Ovary (tissue), 9 donors: Measurements from ENCODE around the gene HOXB1. TPM values are rescaled to one million over a fixed set of nuclear protein-coding genes. Genes with fewer than 3 reads are reported as not detected.

Experiments
- DNase-seq, 5 donors: peaks; one replicate each; pipeline ENCODE4 v3.0.0-alpha.2; 2019 to 2020
- H3K27ac ChIP-seq, 2 donors: fragments of 200-600 bp; one replicate each; pipeline versions ENCODE4 v1.5.1 to v1.8.0; 2019 to 2022
- H3K27me3 ChIP-seq: fragments of 200-600 bp; one replicate; pipeline ENCODE4 v1.8.0; 2022
- H3K36me3 ChIP-seq: fragments of 200-600 bp; sonication (generic); one replicate; pipeline ENCODE4 v1.5.1; 2019
- H3K4me1 ChIP-seq: one replicate; pipeline ENCODE4 v1.8.1; 2013; ENCODE audit warnings: mild to moderate bottlenecking, moderate library complexity; ENCODE audit not compliant: insufficient read depth
- H3K4me3 ChIP-seq: fragments of 200-600 bp; sonication (generic); one replicate; pipeline ENCODE4 v1.5.1; 2017
- H3K9me3 ChIP-seq, 2 donors: fragments of 200-600 bp in 1 of 2; sonication (generic) in 1 of 2; one replicate each; pipeline versions ENCODE4 v1.5.1 to v1.8.1; 2013 to 2019; ENCODE audit warnings: mild to moderate bottlenecking in 1 of 2, moderate library complexity in 1 of 2
- CTCF ChIP-seq, 3 donors: fragments of 450-650 bp in 2 of 3; fragments of 200-600 bp in 1 of 3; IDR thresholded peaks; one replicate each; pipeline versions ENCODE4 v1.5.1 to v1.8.0; 2016 to 2022; ENCODE audit warnings: antibody characterized with exemption in 3 of 3, mild to moderate bottlenecking in 1 of 3
- EP300 ChIP-seq: sonication (generic); formaldehyde crosslinking; IDR thresholded peaks from one replicate; pipeline ENCODE4 v1.6.1; 2017; ENCODE audit warnings: antibody characterized with exemption
- POLR2A ChIP-seq: fragments of 450-650 bp; IDR thresholded peaks from one replicate; pipeline ENCODE4 v1.6.1; 2017; ENCODE audit warnings: antibody characterized with exemption, mild to moderate bottlenecking, moderate library complexity
- WGBS, 3 donors: extraction: QIAGEN DNeasy Blood & Tissue Kit in 1 of 3; methylation state at CpG; one replicate each; pipeline versions ENCODE4 v1.1.5 to v1.1.7; 2013 to 2017; 5-methylcytosine and 5-hydroxymethylcytosine counted together
- intact Hi-C, 4 donors: fragments of 100-400 bp; cut with DNase I; formaldehyde crosslinking; loops; one replicate each; pipeline versions ENCODE4 v1.11.0 to v1.15.1; 2022 to 2023
- polyA plus RNA-seq, 2 donors: library from polyadenylated mRNA; stranded (reverse); fragments of 200-250 nt in 1 of 2; fragments of 350-450 nt in 1 of 2; fragmentation: Illumina TruSeq in 1 of 2; extraction: RNeasy Lipid Tissue Mini Kit (QIAGEN cat#74804) in 1 of 2; gene quantifications; one replicate each; pipeline ENCODE4 v1.2.3, GENCODE V29; 2013 to 2014
- total RNA-seq, 7 donors: library from RNA; depleted of rRNA in 2 of 7; stranded (reverse); fragments of >200 nt in 2 of 7; fragmentation: NEBNext Ultra II Directional in 3 of 7; extraction: Animal tissue kit (Norgen Biotek cat#: 25700) in 3 of 7; gene quantifications; one replicate each; pipeline versions ENCODE4 v1.1.0 to v1.2.4, GENCODE V29; 2016 to 2023
- donor health status: DM: no; HTN: no; CAD: no; lungs with moderate emphysema.
- donor health status: DM: no; HTN: no; CAD: no.
- donor health status: Bipolar disorder and iron deficiency.
- donor health status: DM: yes; HTN: yes; CAD: no.
- donor health status: DM: no; HTN: no; CAD: no.
- donor health status: DM: yes; HTN: yes; CAD: no.

The HOXB1 gene
- total and polyA plus RNA-seq, 9 donors, result not detected

DNA sequence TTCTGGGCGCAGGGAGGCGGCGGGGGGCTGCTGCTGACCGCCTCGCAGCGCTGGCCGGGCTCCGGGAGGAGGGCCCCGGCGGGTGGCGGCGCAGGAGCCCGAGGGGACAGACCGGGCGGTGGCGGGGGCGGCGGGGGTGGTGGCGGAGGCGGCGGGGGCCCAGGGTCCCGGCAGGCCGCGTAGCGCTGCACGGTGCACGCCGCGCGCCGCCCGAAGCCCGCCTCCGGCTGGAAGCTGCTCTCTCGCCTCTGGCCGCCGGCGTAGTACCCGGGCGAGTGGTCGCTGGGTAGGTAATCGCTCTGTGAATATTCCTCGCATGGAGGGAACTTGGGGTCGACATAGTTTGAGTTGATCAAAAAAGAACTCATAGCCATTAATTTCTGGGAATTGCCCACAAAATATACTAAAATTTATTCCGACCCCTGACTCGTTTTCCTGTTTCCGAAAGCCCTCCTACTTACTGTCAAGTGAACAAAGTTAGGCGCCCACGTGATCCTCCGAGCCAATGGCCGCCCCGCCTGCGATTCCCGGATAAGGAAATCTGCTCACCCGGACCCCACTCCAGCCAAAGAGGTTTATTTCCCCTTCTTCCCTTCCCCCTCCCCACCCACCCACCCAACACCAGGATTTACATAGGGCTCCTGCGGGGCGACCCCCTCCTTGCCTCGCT is 47.3 kb upstream of the HOXB1 start, which contains the start of gene HOXB4:
HOXB4 (minus strand) TSS at position 405 of the 670 bp plus-strand sequence; CDS start at position 374, 31 bp downstream.
- no peaks in the 10 kb centered on the region for H3K4me1 ChIP-seq
- intact Hi-C loops, result no loop called here

GRCh38 chr17:48577330-48577945 is 46.6 kb upstream of the HOXB1 start:
- Histone ChIP-seq H3K4me1 (no peaks in the 10 kb centered on the region), H3K4me3 (peak overlapping the region; percentile 35), H3K27ac (no peak overlapping the region), H3K27me3 (peaks cover 8% of the 10 kb centered on the region), H3K9me3 (no peaks in the 10 kb centered on the region), H3K36me3 (no peaks in the 10 kb centered on the region)
- TF ChIP-seq CTCF (IDR thresholded peaks at IDR 0.05), result no peak
- no peak for TF ChIP-seq EP300
- TF ChIP-seq POLR2A, result no peak
- intact Hi-C loops, result no loop called here
- no peak for DNase-seq
- 4 to 10% (median 4%) methylated on average over 12 to 19 of the region's 19 CpGs for WGBS, 3 donors

More for the DNA sequence above, 47.3 kb upstream of the HOXB1 start, which contains the start of gene HOXB4:
- Histone ChIP-seq H3K9me3 (no peaks in the 10 kb centered on the region), H3K36me3 (no peaks in the 10 kb centered on the region), H3K4me3 (peak within 1 kb of the TSS; percentile 35), H3K27me3 (peaks cover 8% of the 10 kb centered on the region), H3K27ac (no peak within 1 kb of the TSS)
- DNase-seq, result peak in 1 of 5 donors; percentile 32
- 2 to 3% (median 2%) methylated on average over 26 to 58 of the region's 58 CpGs for WGBS, 3 donors
- TF ChIP-seq CTCF (IDR thresholded peaks at IDR 0.05), result no peak
- TF ChIP-seq POLR2A, result no peak
- no peak for TF ChIP-seq EP300

GRCh38 chr17:48576479-48577309 is 45.9 kb upstream of the HOXB1 start:
- Histone ChIP-seq H3K4me3 (peak overlapping the region; percentile 35), H3K9me3 (no peaks in the 10 kb centered on the region), H3K36me3 (no peaks in the 10 kb centered on the region), H3K27me3 (peaks cover 2% of the 10 kb centered on the region), H3K4me1 (no peaks in the 10 kb centered on the region), H3K27ac (no peak overlapping the region)
- no peak for DNase-seq
- intact Hi-C loops, result no loop called here
- no peak for TF ChIP-seq EP300
- TF ChIP-seq CTCF (IDR thresholded peaks at IDR 0.05), result no peak
- TF ChIP-seq POLR2A, result no peak
- WGBS, 3 donors, result 5 to 12% (median 8%) methylated on average over 43 of the region's 43 CpGs

DNA sequence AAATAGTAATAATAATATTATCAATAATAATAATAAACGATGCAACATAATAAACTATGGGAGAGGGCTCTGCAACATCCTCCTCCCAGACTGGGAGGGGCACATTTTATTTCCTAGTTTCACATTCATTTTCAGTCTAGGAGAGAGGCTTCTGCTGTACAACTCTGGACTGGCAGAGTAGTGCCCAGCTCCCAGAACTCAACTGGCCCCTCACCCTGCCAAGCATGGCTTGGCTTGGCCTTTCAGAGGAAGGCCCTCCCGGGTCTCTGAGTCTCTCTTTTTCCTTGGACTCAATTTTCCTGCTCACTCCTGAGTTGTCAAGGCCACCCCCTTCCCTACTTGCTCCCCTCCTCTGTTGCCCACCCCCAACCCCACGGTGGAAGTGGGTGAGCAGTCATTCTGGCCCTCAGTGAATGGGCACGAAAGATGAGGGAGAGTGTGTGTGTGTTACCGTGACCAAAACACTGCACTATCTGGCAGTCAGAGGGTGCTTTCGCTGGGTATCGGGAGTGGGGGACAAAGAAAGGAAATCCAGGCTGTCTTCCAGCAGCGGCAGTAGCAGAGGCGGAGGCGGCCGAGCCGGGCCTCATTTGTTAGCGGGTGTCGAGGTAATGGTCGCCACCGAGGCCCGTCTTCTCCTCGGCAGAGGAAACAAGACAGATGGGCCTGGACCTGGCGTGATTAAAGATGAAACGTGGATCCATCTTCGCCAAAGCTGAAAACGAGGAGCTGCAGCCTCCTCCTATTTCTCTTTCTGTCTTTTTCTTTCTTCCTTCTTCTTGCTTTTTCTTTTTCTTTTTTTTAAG is 45.1 kb upstream of the HOXB1 start:
- Histone ChIP-seq H3K4me3 (no peak overlapping the region), H3K27me3 (no peaks in the 10 kb centered on the region), H3K27ac (no peak overlapping the region), H3K9me3 (no peaks in the 10 kb centered on the region), H3K36me3 (no peaks in the 10 kb centered on the region), H3K4me1 (no peaks in the 10 kb centered on the region)
- no peak for DNase-seq
- intact Hi-C loops, result no loop called here
- TF ChIP-seq POLR2A, result no peak
- 18 to 31% (median 18%) methylated on average over 22 of the region's 22 CpGs for WGBS, 3 donors
